Stimulated activated CD8-positive, alpha-beta memory T cell treated with anti-CD3 and anti-CD28 coated beads, Interleukin-15, amount 100 ng/mL, for 48 hours (primary cell): ENCODE measurements around the gene TMEM97.
"Not testable (repeated sequence)": the region's sequence is repeated elsewhere in the genome, so short reads cannot be mapped to it uniquely, and the experiment has no call there.

Experiments used
- DNase-seq, 2 donors: peaks; one replicate each; pipeline ENCODE4 v3.0.0-alpha.2; 2020; ENCODE audit warnings: low read depth in 2 of 2

TMEM97 gene

DNA sequence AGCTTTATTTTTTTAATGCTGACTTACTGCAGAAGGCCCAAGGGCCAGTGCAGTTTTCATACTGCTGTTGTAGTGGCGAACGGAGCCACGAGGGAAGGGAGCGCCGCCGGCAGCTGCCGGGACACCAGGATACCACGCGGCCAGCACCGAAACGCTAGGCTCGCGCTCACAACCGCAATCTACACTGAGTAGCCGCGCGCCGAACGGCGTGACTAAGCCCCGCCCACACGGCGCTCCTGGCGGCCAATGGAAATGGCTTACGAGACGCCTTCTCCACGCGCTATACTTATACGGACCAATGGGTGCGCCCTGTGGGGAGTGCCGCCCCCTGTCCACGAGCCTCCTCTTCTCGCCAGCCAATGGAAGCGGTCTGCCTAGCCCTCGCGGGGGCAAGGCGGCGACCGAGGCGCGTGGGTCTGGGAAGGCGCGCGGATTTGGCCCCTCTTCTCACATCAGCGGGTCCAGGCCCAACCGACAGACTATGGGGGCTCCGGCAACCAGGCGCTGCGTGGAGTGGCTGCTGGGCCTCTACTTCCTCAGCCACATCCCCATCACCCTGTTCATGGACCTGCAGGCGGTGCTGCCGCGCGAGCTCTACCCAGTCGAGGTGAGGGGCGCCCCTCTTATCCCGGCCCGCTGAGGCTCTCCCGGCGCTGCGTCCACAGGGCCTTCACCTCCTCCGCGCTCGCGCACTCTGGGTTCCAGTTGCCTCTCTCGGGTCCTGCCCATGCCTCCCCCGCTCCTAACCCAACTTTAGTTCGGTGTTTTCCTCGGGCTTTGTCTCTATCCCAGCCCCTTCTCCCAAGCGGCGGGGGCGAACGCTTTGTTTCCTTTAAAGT is at the start of gene TMEM97:
Gene TMEM97 (plus strand): TSS at position 442 of the 839 bp plus-strand sequence. CDS start 40 bp downstream, at position 482.
- DNase-seq = peak; percentile 93 to 95

DNA sequence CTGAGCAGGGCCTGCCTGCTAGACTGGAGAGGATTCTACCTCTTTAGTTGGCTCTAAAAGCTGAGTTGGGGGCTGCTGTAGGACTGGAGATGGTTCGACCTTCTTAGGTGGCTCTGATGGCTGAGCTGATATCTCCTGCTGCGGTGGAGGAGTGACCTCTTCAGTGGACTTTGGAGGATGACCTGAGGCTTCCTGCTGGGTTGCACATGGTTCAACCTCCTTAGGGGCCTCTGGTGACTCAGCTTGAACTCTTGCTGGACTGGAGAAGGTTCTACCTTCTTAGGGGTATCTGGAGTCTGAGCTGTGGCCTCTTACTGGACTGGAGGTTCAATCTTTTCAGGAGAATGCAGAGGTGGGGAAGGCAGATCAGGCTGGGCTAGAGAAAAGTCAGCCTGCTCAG is 48.9 kb upstream of the TMEM97 start:
- DNase-seq = no peak

DNA sequence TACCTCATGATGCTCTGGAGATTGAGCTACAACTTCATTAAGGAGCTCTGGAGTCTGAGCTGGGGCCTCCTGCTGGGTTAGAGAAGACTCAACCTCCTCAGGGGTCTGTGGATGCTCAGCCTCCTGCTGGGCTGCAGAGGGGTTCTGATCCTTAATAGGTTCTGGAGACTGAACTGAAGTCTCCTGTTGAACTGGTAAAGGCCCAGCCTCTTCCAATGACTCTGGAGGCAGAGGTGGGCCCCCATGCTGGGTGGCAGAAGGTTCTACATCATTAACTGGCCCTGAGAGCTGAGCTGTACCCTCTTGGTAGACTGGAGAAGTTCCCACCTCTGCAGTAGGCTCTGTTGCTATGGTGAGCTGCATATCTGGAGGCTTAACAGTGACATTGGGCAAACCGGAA is 48.1 kb upstream of the TMEM97 start:
- DNase-seq = no peak

DNA sequence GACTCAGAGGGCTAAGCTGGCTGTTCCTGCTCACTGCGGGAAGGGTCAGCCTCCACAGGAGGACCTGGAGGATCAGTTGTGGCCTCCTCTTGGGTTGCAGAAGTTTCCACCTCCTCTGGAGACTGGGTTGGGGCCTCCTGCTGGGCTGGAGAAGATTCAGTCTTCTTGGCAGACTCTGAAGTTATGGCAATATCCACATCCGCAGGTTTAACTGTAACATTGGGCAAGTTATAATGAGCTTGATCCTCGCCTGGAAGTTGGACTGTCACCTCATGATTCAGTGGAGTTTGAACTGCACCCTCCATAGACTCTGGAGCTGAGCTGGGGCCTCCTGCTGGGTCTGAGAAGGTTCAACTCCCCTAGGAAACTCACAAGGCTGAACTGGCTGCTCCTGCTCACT is 47.6 kb upstream of the TMEM97 start:
- DNase-seq = no peak

GRCh38 chr17:28272166-28272565 is 46.8 kb upstream of the TMEM97 start:
- DNase-seq = no peak

DNA sequence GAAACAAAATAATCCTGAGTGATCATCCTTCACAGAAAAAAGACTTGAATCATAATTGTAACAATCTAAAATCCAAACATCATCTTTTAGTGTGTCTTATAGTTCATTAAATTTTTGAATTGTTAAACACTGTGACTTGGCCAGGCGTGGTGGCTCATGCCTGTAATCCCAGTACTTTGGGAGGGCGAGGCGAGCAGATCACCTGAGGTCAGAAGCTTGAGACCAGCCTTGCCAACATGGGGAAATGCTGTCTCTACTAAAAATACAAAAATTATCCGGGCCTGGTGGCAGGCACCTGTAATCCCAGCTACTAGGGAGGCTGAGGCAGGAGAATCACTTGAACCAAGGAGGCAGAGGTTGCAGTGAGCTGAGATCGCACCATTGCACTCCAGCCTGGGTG is 45.7 kb upstream of the TMEM97 start:
- DNase-seq = not testable (repeated sequence)

DNA sequence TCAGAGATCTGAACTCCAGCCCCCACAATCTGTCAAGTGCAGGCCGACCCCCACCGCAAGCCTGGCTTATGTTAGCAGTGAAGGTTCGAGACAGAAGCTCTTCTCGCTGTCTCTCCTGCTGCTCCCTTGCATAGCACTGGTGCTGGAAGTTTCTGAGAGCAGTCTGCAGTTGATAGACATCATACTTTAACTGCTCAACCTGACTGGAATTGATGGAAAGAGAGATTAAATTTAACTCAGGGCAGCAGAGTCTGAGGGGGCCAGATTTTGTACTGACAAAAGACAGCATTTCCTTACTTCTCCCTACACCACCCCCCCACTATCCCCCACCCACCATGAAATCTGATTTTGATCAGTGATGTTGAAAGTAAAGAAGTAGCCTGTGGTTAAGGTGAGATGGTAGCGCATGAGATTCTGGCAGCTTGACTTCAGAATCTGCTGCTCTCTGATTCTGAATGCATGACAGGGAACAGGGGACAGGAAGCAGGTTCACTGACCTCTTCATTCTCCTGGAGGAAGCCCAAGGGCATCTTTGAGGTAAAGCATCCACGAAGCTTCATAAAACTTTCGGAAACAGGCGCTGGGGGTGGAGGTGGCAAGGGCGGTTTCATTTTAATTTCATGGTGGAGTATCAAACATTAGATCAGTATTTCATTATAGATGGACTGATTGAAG is 44.3 kb upstream of the TMEM97 start:
- no peak for DNase-seq

DNA sequence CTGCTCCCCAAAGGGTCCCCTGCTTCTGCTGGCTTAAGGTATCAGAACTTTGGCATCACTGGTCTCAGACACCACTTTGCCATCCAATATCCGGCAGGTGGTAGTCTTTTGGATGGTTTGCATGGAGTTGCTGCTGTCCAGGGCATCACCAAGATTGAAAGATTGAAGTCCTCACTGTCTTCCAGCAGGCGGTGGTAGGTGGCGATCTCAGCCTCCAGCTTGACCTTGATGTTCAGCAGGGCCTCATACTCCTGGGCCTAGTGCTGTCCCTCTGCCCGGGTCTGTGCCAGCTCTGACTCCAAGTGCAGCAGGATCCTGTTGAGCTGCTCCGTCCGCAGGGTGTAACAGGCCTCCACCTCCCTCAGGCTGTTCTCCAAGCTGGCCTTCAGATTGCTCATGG is 43.0 kb upstream of the TMEM97 start:
- DNase-seq = no peak

DNA sequence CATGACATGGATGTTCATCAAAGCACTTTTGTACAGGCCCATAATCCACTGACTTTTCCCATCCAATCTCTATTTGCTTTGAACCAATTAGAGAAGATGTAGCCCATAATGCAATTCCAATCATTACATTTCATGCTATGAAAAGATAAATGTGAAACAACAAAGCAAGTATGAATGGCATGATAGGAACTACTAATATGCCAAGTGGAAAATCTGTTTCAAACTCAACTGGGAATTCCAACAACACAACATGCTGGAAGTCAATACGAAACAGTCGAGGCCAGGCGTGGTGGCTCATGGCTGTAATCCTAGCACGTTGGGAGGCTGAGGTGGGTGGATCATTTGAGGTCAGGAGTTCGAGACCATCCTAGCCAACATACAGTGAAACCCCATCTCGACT is 39.6 kb upstream of the TMEM97 start:
- no peak for DNase-seq

DNA sequence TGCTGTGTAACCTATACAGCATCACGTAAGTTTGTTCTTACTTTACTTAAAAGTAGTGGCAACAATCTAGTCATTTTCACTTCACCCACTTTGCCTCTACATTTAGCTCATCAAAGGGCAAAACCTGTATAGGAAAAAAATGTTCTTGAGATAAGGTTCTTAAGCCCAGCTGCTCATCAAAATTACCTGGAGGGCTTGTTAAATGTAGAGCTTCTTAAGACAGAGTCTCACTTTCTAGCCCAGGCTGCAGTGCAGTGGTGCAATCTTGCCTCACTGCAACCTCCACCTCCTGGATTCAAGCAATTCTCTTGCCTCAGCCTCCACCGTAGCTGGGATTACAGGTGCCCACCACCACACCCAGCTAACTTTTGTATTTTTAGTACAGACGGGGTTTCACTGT is 38.2 kb upstream of the TMEM97 start:
- DNase-seq = no peak

DNA sequence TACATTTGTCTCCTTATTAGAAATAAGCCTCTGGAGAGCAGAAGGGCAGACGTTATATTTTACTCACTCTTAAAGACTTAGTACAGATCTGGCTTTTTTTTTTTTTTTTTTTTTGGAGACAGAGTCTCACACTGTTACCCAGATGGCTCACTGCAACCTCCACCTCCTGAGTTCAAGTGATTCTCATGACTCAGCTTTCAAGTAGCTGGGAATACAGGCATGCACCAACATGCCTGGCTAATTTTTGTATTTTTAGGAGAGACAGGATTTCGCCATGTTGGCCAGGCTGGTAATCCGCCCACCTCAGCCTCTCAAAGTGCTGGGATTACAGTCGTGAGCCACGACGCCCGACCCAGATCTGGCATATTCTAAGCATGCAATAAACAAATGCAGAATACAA is 36.4 kb upstream of the TMEM97 start:
- no peak for DNase-seq

GRCh38 chr17:28285965-28286364 is 33.0 kb upstream of the TMEM97 start:
- DNase-seq = no peak

- no peak for DNase-seq
Observed at GRCh38 chr17:28290703-28291102, 28.3 kb upstream of the TMEM97 start.

DNA sequence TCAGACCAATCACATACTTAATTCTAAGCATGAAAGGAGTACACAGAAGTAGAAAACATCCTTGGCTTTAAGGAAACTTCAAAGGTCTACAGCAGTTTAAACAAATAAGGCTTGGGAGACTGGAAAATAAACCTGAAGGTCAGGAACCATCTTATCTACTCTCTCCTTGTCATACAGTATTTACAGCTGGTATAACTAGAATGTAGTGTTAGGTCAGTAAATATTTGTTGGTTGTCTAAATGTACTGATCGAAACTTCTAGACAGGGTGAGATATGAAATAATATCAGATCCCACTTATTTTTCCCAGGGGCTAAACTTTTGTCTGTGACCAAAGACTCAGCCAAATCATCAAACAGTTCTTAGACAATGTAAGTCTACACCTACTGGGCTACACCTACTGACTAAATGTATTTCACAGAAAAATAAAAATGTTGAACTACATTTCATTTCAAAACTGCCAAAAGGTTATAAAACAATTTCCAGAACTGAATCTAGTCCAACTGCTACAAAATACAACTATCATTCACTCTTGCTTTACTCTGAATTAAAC is 27.1 kb upstream of the TMEM97 start:
- no peak for DNase-seq

DNA sequence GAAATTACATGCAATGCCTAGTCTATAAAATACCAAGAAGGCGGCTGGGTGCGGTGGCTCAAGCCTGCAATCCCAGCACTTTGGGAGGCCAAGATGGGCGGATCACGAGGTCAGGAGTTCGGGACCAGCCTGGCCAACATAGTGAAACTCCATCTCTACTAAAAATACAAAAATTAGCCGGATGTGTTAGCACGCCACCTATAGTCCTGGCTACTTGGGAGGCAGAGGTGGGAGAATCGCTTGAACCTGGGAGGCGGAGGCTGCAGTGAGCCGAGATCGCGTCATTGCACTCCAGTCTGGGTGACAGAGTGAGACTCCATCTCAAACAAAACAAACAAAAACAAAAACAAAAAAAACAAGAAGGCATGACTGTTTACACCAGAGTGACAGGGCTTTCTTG is 26.1 kb upstream of the TMEM97 start:
- DNase-seq = not testable (repeated sequence)

- no peak for DNase-seq
Observed at GRCh38 chr17:28293994-28294393, 25.0 kb upstream of the TMEM97 start.

GRCh38 chr17:28295677-28296578 is 23.1 kb upstream of the TMEM97 start:
- no peak for DNase-seq

GRCh38 chr17:28298449-28298848 is 20.6 kb upstream of the TMEM97 start:
- no peak for DNase-seq

GRCh38 chr17:28306954-28307401 is 12.0 kb upstream of the TMEM97 start:
- no peak for DNase-seq

GRCh38 chr17:28313841-28314240 is 5.2 kb upstream of the TMEM97 start:
- no peak for DNase-seq

- DNase-seq = no peak
Observed at GRCh38 chr17:28315846-28316705, 2.9 kb upstream of the TMEM97 start.
